Naive thymus-derived CD8-positive, alpha-beta T cell (primary cell): ENCODE results near the gene ELOB. TPM values are rescaled to one million over a fixed set of nuclear protein-coding genes. Genes with fewer than 3 reads are reported as not detected.

Source experiments
- ATAC-seq, 2 donors: fragments of 150-1000 bp; cut with Tn5 transposase in 1 of 2; sonication (Bioruptor Pico), chemical (Tn5 transposase) in 1 of 2; 1 replicate in 1 of 2; 2 replicates in 1 of 2; pipeline ENCODE4 v1.10.0; 2021; ENCODE audit warnings: mild to moderate bottlenecking in 2 of 2, moderate library complexity in 2 of 2
- POLR2A ChIA-PET: fragments of 350-600 bp; sonication (Branson Sonifier 250); formaldehyde crosslinking; loops from one replicate; lab custom pipeline; 2021; ENCODE audit warnings: antibody characterized with exemption; lab: Charles Lee
- DNase-seq, 10 donors: peaks; one replicate each; pipeline versions ENCODE4 v3.0.0 to v3.0.0-alpha.2; 2020 to 2022
- H3K27ac Mint-ChIP-seq, 10 donors: one replicate each; pipeline ENCODE4 v1.8.0; 2020 to 2022; ENCODE audit warnings: mild to moderate bottlenecking in 10 of 10, mixed read lengths in 10 of 10, moderate library complexity in 4 of 10, inconsistent platforms in 1 of 10
- H3K27me3 Mint-ChIP-seq, 5 donors: one replicate each; pipeline ENCODE4 v1.8.0; 2021 to 2022; ENCODE audit warnings: mixed read lengths in 5 of 5
- H3K36me3 Mint-ChIP-seq, 3 donors: one replicate each; pipeline ENCODE4 v1.8.0; 2020 to 2022; ENCODE audit warnings: mixed read lengths in 3 of 3, mild to moderate bottlenecking in 2 of 3, inconsistent platforms in 1 of 3
- H3K4me1 Mint-ChIP-seq, 4 donors: one replicate each; pipeline ENCODE4 v1.8.0; 2021 to 2022; ENCODE audit warnings: mixed read lengths in 4 of 4
- H3K4me3 Mint-ChIP-seq, 10 donors: one replicate each; pipeline ENCODE4 v1.8.0; 2020 to 2022; ENCODE audit warnings: mild to moderate bottlenecking in 10 of 10, mixed read lengths in 10 of 10, moderate library complexity in 6 of 10, inconsistent platforms in 1 of 10
- H3K9me3 Mint-ChIP-seq, 9 donors: one replicate each; pipeline ENCODE4 v1.8.0; 2020 to 2022; ENCODE audit warnings: mixed read lengths in 9 of 9, mild to moderate bottlenecking in 3 of 9, inconsistent platforms in 1 of 9, moderate library complexity in 1 of 9
- polyA plus RNA-seq, 3 donors: library from polyadenylated mRNA; unstranded; fragments of 300-500 nt; fragmentation: Illumina TruSeq; gene quantifications; one replicate each; pipeline ENCODE4 v1.2.3, GENCODE V29; 2021
- total RNA-seq, 8 experiments: library from RNA in 2 of 8; stranded (reverse) in 2 of 8; gene quantifications; one replicate each; pipeline ENCODE4 v1.2.3 and lab custom pipeline; 2021 to 2026

The ELOB gene
- total and polyA plus RNA-seq, 5 experiments from 2014 or later, result 121 to 301 (median 230) TPM

DNA sequence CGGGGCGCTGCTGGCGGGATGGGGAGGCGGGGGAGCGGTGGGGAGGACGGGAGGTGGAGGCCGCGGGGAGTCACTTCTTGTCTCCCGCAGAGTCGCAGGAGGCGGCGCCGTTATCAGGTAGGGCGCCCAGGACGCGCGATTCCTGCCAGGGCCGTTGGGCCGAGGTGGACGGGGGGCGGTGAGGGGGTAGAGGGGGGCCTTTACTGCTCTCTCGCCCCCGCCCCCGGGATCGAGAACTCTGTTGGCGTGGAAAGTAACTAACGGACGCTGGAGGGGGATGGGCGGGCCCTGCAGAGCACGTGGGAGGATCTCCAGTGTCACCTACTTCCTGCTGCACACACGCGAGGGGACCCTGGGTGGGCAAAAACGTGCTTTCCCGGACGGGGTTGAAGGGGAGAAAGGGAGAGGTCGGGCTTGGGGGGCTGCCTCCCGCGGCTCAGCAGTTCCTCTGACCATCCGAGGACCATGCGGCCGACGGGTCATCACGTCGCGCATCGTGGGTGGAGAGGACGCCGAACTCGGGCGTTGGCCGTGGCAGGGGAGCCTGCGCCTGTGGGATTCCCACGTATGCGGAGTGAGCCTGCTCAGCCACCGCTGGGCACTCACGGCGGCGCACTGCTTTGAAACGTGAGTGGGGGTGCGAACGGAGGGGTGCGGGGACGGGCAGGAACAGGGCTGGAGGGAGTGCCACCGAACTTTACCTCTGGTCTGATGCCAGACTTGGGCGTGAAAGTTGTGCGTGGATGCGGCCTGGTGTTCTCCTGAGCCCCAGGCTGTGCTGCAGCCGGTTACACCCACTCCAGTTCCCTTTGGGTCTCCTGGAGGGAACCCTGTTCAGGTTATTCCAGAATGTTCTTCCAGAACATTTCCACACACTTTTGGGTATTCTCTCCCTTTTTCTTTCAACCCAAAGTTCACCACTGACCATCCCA lies 40.5 kb upstream of the ELOB start:
- Mint-ChIP-seq H3K4me1 (peaks cover 0 to 4% (median 0%) of the 10 kb centered on the region in 4 donors), H3K9me3 (no peaks in the 10 kb centered on the region), H3K36me3 (no peaks in the 10 kb centered on the region), H3K4me3 (peak overlapping the region in 3 of 10 donors; percentile 36 to 69 (median 38)), H3K27ac (peak overlapping the region in 3 of 10 donors; percentile 52 to 81 (median 69)), H3K27me3 (no peaks in the 10 kb centered on the region)
- POLR2A ChIA-PET, result no interaction called here
- DNase-seq (peak in 1 of 10 donors; percentile 64), ATAC-seq (peak; percentile 14 to 55)

DNA sequence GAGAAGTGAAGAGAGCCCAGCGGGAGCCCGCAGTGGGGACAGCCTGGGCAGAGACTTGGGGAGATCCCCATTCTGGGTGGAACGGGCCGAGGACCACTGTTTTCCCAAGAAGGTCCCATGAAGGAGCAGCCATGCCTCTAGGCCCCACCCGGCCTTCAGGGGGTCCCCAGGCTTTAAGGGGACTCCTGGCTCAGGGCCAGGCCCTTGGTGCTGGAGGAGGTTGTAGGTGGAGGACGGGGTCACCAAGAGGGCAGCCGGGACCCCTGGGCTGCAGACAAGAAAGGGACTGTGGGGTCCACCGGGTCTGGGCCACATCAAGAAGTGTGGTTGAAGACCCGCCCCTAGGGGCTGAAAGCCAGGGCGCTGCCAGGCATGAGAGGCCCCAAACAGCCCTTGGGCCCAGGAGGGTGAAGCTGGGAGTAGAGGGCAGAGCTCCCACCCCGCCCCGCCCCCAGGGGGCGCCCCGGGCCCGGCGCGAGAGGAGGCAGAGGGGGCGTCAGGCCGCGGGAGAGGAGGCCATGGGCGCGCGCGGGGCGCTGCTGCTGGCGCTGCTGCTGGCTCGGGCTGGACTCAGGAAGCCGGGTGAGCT lies 39.8 kb upstream of the ELOB start, which contains the start of gene PRSS21:
TSS of gene PRSS21 (plus strand) at position 487 of the 589 bp plus-strand sequence. CDS start at position 519, 32 bp downstream.
- H3K9me3 Mint-ChIP-seq, result no peaks in the 10 kb centered on the region
- H3K36me3 Mint-ChIP-seq, result no peaks in the 10 kb centered on the region
- peak within 1 kb of the TSS in 5 of 10 donors; percentile 18 to 69 (median 38) for H3K4me3 Mint-ChIP-seq
- ATAC-seq (peak; percentile 76 to 84), DNase-seq (peak in 4 of 10 donors; percentile 24 to 52 (median 34))
- H3K27me3 Mint-ChIP-seq, result peaks cover 0 to 2% (median 0%) of the 10 kb centered on the region in 5 donors
- POLR2A ChIA-PET, result interaction anchor here (1.3 kb wide), 1 partner anchor 63 kb away, joined by 3 read pairs; no protein-coding TSS in a partner anchor
- peak within 1 kb of the TSS in 3 of 10 donors; percentile 52 to 81 (median 69) for H3K27ac Mint-ChIP-seq
- peaks cover 0 to 4% (median 0%) of the 10 kb centered on the region in 4 donors for H3K4me1 Mint-ChIP-seq

DNA sequence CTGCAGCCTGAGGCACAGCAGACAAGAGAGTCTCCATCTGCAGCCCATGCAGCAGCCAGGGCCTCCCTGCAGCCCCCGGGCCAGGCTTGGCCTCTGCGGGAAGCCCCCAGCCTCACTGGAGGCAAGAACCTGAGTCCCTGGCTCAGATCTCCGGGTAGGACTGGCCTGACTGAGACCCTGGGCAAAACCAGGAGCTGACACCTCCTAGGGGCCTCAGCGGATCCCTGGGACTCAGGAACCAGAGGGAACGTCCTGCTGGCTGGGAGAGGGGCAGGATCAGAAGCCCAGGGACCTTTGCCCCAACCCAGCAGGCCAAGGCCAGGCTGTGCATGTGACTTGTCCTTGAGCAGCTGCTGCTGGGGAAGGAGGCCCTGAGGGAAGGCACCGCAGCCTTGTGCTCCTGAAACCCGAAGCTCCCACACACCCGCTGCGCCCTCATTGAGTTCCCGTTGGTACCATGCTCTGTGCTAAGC lies 38.3 kb upstream of the ELOB start:
- ATAC-seq (no peak), DNase-seq (no peak)
- Mint-ChIP-seq H3K27ac (no peak overlapping the region), H3K9me3 (peaks cover 0 to under 1% (median 0%) of the 10 kb centered on the region in 9 donors), H3K4me1 (peaks cover 0 to 4% (median 0%) of the 10 kb centered on the region in 4 donors), H3K36me3 (no peaks in the 10 kb centered on the region), H3K27me3 (peaks cover 0 to 8% (median 0%) of the 10 kb centered on the region in 5 donors), H3K4me3 (no peak overlapping the region)
- POLR2A ChIA-PET, result interaction anchor here (1.3 kb wide), 1 partner anchor 62 kb away, joined by 3 read pairs; no protein-coding TSS in a partner anchor

DNA sequence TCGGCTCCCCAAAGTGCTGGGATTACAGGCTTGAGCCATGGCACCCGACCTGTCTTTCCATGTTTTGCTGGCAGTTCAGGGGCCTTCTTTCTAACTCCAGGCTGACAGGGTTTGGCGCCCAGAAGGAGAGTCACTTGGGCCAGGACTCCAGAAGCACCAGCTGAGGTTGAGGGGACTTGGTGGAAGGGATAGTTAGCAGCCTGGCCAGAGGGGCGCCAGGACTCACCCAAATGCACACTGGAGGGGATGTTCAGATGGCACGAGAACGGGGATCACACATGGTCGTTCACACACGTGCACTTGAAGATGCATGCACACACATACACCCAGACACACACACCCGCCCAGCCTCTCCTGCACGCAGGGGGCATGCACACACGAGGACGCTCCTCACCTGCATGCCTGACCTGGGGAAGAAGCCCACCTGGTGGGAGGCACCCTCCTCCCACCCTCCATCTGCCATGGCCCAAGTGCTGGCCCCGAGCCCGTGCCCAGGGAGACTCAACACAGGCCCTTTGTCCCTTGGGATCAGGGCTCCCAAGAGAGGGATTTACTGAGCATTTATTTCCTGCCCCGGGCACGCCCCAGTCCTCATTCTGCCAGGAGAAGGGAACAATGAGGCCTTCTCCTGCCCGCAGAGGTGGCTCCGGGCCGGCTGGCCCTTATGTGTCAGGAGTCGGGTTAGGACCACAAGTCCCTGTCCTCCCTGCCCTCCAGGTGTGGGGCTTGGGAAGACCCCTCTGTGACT lies 37.6 kb upstream of the ELOB start:
- Mint-ChIP-seq H3K9me3 (peaks cover 0 to 2% (median 0%) of the 10 kb centered on the region in 9 donors), H3K36me3 (no peaks in the 10 kb centered on the region), H3K4me3 (no peak overlapping the region), H3K27ac (no peak overlapping the region), H3K27me3 (peaks cover 0 to 12% (median 0%) of the 10 kb centered on the region in 5 donors), H3K4me1 (peaks cover 0 to 4% (median 0%) of the 10 kb centered on the region in 4 donors)
- POLR2A ChIA-PET, result no interaction called here
- no peak for ATAC-seq
- DNase-seq, result no peak

DNA sequence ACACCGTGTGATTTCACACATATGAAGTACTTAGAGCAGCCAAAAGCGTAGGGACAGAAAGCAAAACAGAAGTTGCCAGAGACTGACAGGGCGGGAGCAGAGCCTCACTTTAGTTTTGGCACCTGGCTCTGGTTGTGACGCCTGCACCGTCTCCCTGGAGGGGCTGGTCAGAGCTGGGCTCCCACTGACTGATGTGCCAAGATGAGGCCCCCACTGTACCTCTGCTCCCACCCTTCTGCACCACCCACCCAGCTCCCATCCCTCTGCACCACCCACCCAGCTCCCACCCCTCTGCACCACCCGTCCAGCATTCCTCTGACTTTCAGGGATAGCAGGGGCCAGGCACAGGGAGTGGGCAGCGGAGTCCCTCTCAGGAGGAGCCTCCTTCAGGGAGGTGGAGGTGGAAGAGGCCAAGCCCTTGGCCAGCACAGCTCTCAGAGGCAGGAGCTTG lies 36.7 kb upstream of the ELOB start:
- POLR2A ChIA-PET, result no interaction called here
- Mint-ChIP-seq H3K4me1 (peaks cover 0 to 2% (median 0%) of the 10 kb centered on the region in 4 donors), H3K27me3 (peaks cover 0 to 12% (median 7%) of the 10 kb centered on the region in 5 donors), H3K36me3 (peaks cover 0 to 2% (median 0%) of the 10 kb centered on the region in 3 donors), H3K27ac (no peak overlapping the region), H3K4me3 (no peak overlapping the region), H3K9me3 (peaks cover 0 to 7% (median 0%) of the 10 kb centered on the region in 9 donors)
- DNase-seq, result no peak
- no peak for ATAC-seq

DNA sequence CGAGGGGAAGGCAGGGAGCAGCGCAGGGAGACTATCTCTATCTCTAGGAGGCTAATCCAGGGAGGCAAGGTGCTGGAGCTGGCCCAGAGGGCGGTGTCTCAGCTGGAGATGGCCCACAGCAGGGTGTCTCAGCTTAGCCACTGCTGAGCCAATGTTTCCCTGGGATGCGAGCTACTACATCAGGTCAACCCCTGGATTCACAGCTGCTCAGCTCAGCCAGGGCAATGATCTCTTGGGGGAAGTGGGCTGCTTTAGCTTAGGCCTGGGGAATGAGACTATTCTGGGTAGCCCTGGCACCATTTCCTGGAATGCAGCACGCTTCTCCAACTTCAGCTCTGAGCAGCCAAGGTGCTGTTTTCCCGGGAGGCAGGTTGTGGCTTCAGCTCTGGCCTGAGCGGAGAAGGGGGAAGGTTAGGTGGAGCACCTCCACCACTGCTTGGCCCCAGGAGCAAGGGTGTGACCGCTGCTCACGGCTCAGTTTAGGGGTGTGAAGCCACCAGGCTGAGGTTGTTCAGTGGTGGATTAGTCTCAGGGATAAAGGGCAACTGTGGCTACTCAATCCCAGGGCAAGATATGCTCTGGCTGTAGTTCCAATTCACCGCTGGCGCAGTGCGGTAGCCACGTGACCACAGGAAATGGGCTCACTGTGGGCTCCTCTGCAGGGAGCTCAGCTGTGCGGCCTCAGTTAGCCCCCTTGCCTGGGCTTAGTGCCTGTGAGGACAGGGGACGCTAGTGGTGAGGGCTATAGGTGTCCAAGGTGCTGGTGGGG lies 34.8 kb upstream of the ELOB start:
- Mint-ChIP-seq H3K36me3 (peaks cover 0 to 2% (median 0%) of the 10 kb centered on the region in 3 donors), H3K9me3 (peaks cover 0 to 11% (median 2%) of the 10 kb centered on the region in 9 donors), H3K27ac (no peak overlapping the region), H3K4me1 (no peaks in the 10 kb centered on the region), H3K27me3 (peaks cover 0 to 22% (median 19%) of the 10 kb centered on the region in 5 donors), H3K4me3 (no peak overlapping the region)
- ATAC-seq (no peak), DNase-seq (no peak)
- POLR2A ChIA-PET, result no interaction called here

DNA sequence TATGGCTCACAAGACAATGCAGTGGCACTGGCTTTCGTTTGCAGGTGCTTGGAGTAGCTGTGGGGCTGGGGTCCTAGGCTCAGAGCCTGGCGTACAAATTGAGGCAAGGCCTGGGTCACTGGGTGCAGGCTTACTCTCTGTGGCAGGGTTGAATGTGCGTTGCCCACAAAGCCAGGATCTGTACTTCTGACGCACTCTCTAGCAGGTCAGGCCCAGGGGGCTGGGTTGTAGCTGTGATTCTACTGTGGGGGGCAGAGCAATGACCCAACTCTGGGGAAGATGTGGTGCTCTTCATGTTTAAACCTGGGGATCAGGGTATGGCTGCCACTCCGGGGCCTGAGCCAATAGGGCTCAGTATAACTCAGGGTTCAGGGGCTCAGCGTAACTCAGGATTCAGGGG lies 33.6 kb upstream of the ELOB start:
- no peak overlapping the region for H3K4me3 Mint-ChIP-seq
- no peak overlapping the region for H3K27ac Mint-ChIP-seq
- POLR2A ChIA-PET, result no interaction called here
- H3K4me1 Mint-ChIP-seq, result no peaks in the 10 kb centered on the region
- H3K36me3 Mint-ChIP-seq, result peaks cover 0 to 2% (median 0%) of the 10 kb centered on the region in 3 donors
- DNase-seq (no peak), ATAC-seq (no peak)
- H3K9me3 Mint-ChIP-seq, result peaks cover 0 to 11% (median 2%) of the 10 kb centered on the region in 9 donors
- H3K27me3 Mint-ChIP-seq, result peaks cover 0 to 29% (median 23%) of the 10 kb centered on the region in 5 donors

DNA sequence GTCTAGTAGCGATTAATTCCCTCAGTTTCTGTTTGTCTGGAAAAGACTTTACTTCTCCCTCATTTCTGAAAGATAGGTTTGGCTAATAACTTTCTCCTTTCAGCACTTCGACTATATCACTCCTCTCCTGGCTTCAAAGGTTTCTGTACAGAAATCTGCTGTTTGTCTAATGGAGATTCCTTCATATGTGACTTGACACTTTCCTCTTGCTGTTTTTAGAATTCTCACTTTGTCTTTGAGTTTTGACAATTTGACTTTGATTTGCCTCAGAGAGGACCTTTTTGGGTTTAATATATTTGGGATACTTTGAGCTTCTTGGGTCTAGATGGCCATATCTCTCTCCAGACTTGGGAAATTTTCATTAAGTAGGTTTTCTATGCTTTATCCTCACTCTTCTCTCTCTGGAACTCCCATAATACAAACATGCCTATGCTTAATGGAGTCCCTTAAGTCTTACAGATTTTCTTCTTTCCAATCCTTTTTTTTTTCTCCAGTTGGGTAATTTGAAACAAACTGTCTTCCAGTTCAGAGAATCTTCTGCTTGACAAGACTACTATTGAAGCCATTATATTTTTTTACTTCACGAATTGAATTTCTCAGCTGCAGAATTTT lies 32.2 kb upstream of the ELOB start:
- no peak for DNase-seq
- Mint-ChIP-seq H3K27ac (no peak overlapping the region), H3K36me3 (peaks cover 0 to 2% (median 2%) of the 10 kb centered on the region in 3 donors), H3K9me3 (peaks cover 0 to 13% (median 6%) of the 10 kb centered on the region in 9 donors), H3K4me3 (no peak overlapping the region), H3K27me3 (peaks cover 4 to 29% (median 23%) of the 10 kb centered on the region in 5 donors), H3K4me1 (no peaks in the 10 kb centered on the region)
- no peak for ATAC-seq
- POLR2A ChIA-PET, result no interaction called here

DNA sequence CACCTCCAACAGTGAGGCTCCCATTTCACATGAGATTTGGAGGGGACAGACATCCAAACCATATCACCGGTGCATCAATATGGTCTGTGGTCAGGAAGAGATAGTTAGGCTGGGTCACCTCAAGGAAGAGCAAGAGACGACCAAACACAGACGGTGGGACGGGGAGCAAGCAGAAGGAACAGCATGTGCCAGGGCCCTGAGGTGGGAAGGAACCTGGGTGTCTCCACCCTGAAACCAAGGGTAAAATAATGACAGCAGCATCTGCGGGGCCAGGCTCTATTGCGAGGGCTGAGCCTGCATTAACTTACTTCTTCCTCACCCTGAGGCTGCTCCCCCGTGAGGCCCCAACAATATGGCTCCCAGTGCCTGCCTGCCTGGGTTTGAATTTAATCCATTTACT lies 31.1 kb upstream of the ELOB start:
- no peak overlapping the region for H3K27ac Mint-ChIP-seq
- ATAC-seq, result no peak

DNA sequence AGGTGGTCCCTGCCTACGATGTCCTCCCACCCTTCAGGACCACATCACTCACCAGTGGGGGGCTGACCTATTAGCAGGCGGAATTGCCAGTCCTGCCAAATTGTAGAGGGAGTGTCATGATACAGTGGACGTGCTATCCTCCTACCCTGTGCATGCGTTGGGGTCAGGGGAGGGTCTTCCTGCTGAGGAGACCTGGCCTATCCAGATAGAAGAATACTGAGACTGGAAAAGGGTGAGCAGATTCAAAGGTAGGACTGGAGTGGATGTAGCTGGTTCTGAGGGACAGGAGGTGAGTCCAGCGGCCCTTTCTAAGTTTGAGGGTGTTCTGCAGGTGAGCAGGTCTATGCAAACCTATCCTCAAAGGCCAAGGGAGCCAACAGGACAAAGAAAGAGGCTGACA lies 29.2 kb upstream of the ELOB start:
- no peak for ATAC-seq
- peaks cover 2 to 13% (median 3%) of the 10 kb centered on the region in 3 donors for H3K36me3 Mint-ChIP-seq
- POLR2A ChIA-PET, result no interaction called here
- H3K27ac Mint-ChIP-seq, result no peak overlapping the region
- H3K4me3 Mint-ChIP-seq, result no peak overlapping the region
- DNase-seq, result no peak
- peaks cover 0 to 29% (median 14%) of the 10 kb centered on the region in 9 donors for H3K9me3 Mint-ChIP-seq
- H3K4me1 Mint-ChIP-seq, result no peaks in the 10 kb centered on the region
- peaks cover 4 to 31% (median 16%) of the 10 kb centered on the region in 5 donors for H3K27me3 Mint-ChIP-seq

More for the DNA sequence above, 31.1 kb upstream of the ELOB start:
- POLR2A ChIA-PET, result no interaction called here
- Mint-ChIP-seq H3K4me1 (no peaks in the 10 kb centered on the region), H3K27me3 (peaks cover 4 to 31% (median 23%) of the 10 kb centered on the region in 5 donors), H3K4me3 (no peak overlapping the region), H3K36me3 (peaks cover 2 to 10% (median 3%) of the 10 kb centered on the region in 3 donors), H3K9me3 (peaks cover 0 to 24% (median 14%) of the 10 kb centered on the region in 9 donors)
- no peak for DNase-seq

DNA sequence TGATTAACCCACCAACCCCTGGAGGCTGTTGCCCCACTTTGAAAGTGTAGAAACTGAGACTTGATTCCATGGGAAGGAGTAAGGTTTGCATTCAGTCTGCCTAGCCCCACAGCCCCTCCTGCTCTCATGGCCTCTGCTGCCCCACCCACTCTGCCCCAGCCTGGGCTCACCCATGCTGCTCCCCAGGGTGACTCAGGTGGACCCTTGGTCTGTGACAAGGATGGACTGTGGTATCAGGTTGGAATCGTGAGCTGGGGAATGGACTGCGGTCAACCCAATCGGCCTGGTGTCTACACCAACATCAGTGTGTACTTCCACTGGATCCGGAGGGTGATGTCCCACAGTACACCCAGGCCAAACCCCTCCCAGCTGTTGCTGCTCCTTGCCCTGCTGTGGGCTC lies 27.6 kb upstream of the ELOB start:
- POLR2A ChIA-PET, result no interaction called here

More for the DNA sequence above, 27.6 kb upstream of the ELOB start:
- ATAC-seq (no peak), DNase-seq (no peak)
- Mint-ChIP-seq H3K27ac (no peak overlapping the region), H3K9me3 (peaks cover 0 to 29% (median 14%) of the 10 kb centered on the region in 9 donors), H3K4me1 (no peaks in the 10 kb centered on the region), H3K36me3 (peaks cover 2 to 13% (median 3%) of the 10 kb centered on the region in 3 donors), H3K4me3 (no peak overlapping the region), H3K27me3 (peaks cover 4 to 29% (median 11%) of the 10 kb centered on the region in 5 donors)
